Mammary epithelial cell (primary cell): ENCODE results near the gene MAP3K7.

Experiments used
- CTCF ChIP-seq, 2 donors: IDR thresholded peaks in 1 of 2; conservative IDR thresholded peaks in 1 of 2; 2 replicates each; pipeline ENCODE4 v1.5.1; 2011 to 2012; ENCODE audit warnings: inconsistent platforms in 2 of 2, low read length in 2 of 2, mild to moderate bottlenecking in 2 of 2, control low read depth in 1 of 2, low read depth in 1 of 2; ENCODE audit not compliant: insufficient read depth in 1 of 2; ENCODE audit errors: extremely low read depth in 1 of 2
- EZH2 ChIP-seq: IDR thresholded peaks from 2 replicates; pipeline ENCODE4 v1.6.1; 2012; ENCODE audit warnings: low read length, inconsistent platforms, borderline replicate concordance

GRCh38 chr6:90557006-90557405 lies 29.9 kb downstream of the MAP3K7 start:
- no peak for TF ChIP-seq CTCF (conservative IDR thresholded peaks at IDR 0.05 in 1 of 2, IDR thresholded peaks at IDR 0.05 in 1 of 2; ENCODE audit: extremely low read depth in 1 of 2, insufficient read depth in 1 of 2, low read depth in 1 of 2, low read length in 2 of 2)
- TF ChIP-seq EZH2: no peak
